HepG2 (cell line): ENCODE results near the gene LY6G5B. TPM values are rescaled to one million over a fixed set of nuclear protein-coding genes. Genes with fewer than 3 reads are reported as not detected.

Source experiments
- ARNT2 ChIP-seq: sonication (generic); formaldehyde crosslinking; IDR thresholded peaks from 2 replicates; pipeline ENCODE4 v1.8.0; 2022; ENCODE audit warnings: mild to moderate bottlenecking, low read depth, missing genetic modification reagents, moderate library complexity
- MAFG ChIP-seq: sonication (generic); formaldehyde crosslinking; IDR thresholded peaks from 2 replicates; pipeline ENCODE4 v1.5.1; 2020; ENCODE audit warnings: mild to moderate bottlenecking, missing genetic modification reagents
- RFX1 ChIP-seq: fragments of 450-650 bp; IDR thresholded peaks from 2 replicates; pipeline ENCODE4 v1.6.1; 2017
- SAFB2 ChIP-seq: sonication (generic); formaldehyde crosslinking; IDR thresholded peaks from 2 replicates; pipeline ENCODE4 v1.5.1; 2020; ENCODE audit warnings: missing genetic modification reagents, low read depth, mild to moderate bottlenecking, borderline replicate concordance
- SETDB1 ChIP-seq: sonication (generic); formaldehyde crosslinking; IDR thresholded peaks from 2 replicates; pipeline ENCODE4 v1.5.1; 2020; ENCODE audit warnings: missing genetic modification reagents, mild to moderate bottlenecking, borderline replicate concordance
- SMAD3 ChIP-seq: sonication (generic); formaldehyde crosslinking; IDR thresholded peaks from 2 replicates; pipeline ENCODE4 v1.4.0; 2020; ENCODE audit warnings: missing genetic modification reagents
- SMC3 ChIP-seq: IDR thresholded peaks from 2 replicates; pipeline ENCODE4 v1.6.1; 2011; ENCODE audit warnings: low read length, improper control_type of control experiment
- SP5 ChIP-seq: IDR thresholded peaks from 2 replicates; pipeline ENCODE4 v1.6.1; 2016; ENCODE audit warnings: low read depth, borderline replicate concordance
- ZNF207 ChIP-seq: fragments of 450-650 bp; IDR thresholded peaks from 2 replicates; pipeline ENCODE4 v1.6.1; 2016; ENCODE audit warnings: antibody characterized with exemption, borderline replicate concordance
- ZNF251 ChIP-seq: sonication (generic); formaldehyde crosslinking; IDR thresholded peaks from 2 replicates; pipeline ENCODE4 v1.9.0; 2021; ENCODE audit warnings: mild to moderate bottlenecking, missing genetic modification reagents
- ZNF260 ChIP-seq: sonication (generic); formaldehyde crosslinking; IDR thresholded peaks from 2 replicates; pipeline ENCODE4 v1.4.0; 2020; ENCODE audit warnings: missing genetic modification reagents, low read depth, mild to moderate bottlenecking, borderline replicate concordance
- ZNF292 ChIP-seq: sonication (generic); formaldehyde crosslinking; IDR thresholded peaks from 2 replicates; pipeline ENCODE4 v1.8.1; 2022; ENCODE audit warnings: mild to moderate bottlenecking, low read depth, missing genetic modification reagents, borderline replicate concordance
- ZNF326 ChIP-seq: sonication (generic); formaldehyde crosslinking; IDR thresholded peaks from 2 replicates; pipeline ENCODE4 v1.4.0; 2020; ENCODE audit warnings: missing genetic modification reagents, borderline replicate concordance
- ZNF451 ChIP-seq: sonication (generic); formaldehyde crosslinking; IDR thresholded peaks from 2 replicates; pipeline ENCODE4 v1.5.0; 2020; ENCODE audit warnings: mild to moderate bottlenecking, missing genetic modification reagents
- ZNF558 ChIP-seq: sonication (generic); formaldehyde crosslinking; IDR thresholded peaks from 2 replicates; pipeline ENCODE4 v1.9.0; 2022; ENCODE audit warnings: mild to moderate bottlenecking, missing genetic modification reagents, borderline replicate concordance
- ZNF562 ChIP-seq: sonication (generic); formaldehyde crosslinking; IDR thresholded peaks from 2 replicates; pipeline ENCODE4 v1.8.0; 2022; ENCODE audit warnings: missing genetic modification reagents, borderline replicate concordance
- ZNF660 ChIP-seq: sonication (generic); formaldehyde crosslinking; IDR thresholded peaks from 2 replicates; pipeline ENCODE4 v1.5.1; 2020; ENCODE audit warnings: mild to moderate bottlenecking, low read depth, missing genetic modification reagents, borderline replicate concordance
- ZNF816 ChIP-seq: sonication (generic); formaldehyde crosslinking; IDR thresholded peaks from 2 replicates; pipeline ENCODE4 v1.8.0; 2022; ENCODE audit warnings: missing genetic modification reagents, mild to moderate bottlenecking, borderline replicate concordance
- polyA plus RNA-seq, 8 experiments: library from polyadenylated mRNA; depleted of rRNA in 3 of 8; stranded (reverse) in 7 of 8; unstranded in 1 of 8; fragments of >200 nt; fragmentation: Illumina TruSeq in 4 of 8; extraction: Trizol in 4 of 8; gene quantifications; 2 replicates each; pipeline versions ENCODE4 v1.2.1 to v1.2.3, GENCODE V29; 2011 to 2016; ENCODE audit warnings: low read depth in 4 of 8, missing spikeins in 1 of 8, mixed read lengths in 1 of 8; ENCODE audit not compliant: insufficient read depth in 1 of 8
- total RNA-seq, 5 experiments: library from RNA; depleted of rRNA; stranded (reverse); fragments of >200 nt; fragmentation: Illumina TruSeq; extraction: Trizol; gene quantifications; 2 replicates each; pipeline ENCODE4 v1.2.3, GENCODE V29; 2016; ENCODE audit warnings: low read depth in 1 of 5
- TF ChIP-seq, protein P1 (sequence below): sonication (generic); formaldehyde crosslinking; IDR thresholded peaks from 2 replicates; pipeline ENCODE4 v1.5.0; 2020; ENCODE audit warnings: missing genetic modification reagents
- TF ChIP-seq, protein P2 (sequence below): sonication (generic); formaldehyde crosslinking; IDR thresholded peaks from 2 replicates; pipeline ENCODE4 v1.5.1; 2020; ENCODE audit warnings: missing genetic modification reagents, mild to moderate bottlenecking, borderline replicate concordance
- TF ChIP-seq, protein P3 (sequence below): sonication (generic); formaldehyde crosslinking; IDR thresholded peaks from 2 replicates; pipeline ENCODE4 v1.4.0; 2020; ENCODE audit warnings: mild to moderate bottlenecking, missing genetic modification reagents
- TF ChIP-seq, protein P4 (sequence below): sonication (generic); formaldehyde crosslinking; conservative IDR thresholded peaks from 2 replicates; pipeline ENCODE4 v1.8.0; 2022; ENCODE audit warnings: missing genetic modification reagents

The LY6G5B gene
- total and polyA plus RNA-seq, 2 of the 13 experiments (the other 11 are each of a cell fraction or from before 2014, with no cell fraction given) = 7.8 to 15.7 TPM

DNA sequence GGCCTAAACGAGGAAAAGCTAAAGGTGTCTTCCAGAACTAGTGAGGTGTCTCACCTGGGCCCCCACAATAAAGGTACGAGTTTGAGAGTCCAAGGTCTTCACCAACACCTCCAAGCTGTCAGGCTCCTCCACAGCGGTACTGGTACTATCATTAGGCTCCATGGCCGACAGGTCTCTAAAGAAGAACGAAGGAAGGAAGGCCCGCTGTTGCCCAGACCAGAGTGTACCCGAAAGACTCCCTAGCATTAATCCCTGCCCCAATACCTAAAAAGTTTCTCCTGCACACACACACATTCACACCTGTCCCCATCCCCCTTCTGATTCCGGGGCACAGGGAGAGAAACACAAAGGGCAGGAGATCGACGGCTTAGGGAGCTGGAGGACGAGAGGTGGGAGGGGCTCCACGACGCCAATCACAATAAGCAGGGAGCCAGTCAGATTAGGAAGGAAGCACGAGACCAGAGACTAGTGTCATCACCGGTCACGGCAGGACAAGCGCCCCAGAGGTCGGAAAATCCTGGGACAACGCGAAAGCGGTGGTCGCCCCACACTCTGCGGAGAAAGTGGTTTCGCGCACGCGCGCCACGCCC, 18.1 kb upstream of the LY6G5B start (continued):
- TF ChIP-seq, protein P1, sequence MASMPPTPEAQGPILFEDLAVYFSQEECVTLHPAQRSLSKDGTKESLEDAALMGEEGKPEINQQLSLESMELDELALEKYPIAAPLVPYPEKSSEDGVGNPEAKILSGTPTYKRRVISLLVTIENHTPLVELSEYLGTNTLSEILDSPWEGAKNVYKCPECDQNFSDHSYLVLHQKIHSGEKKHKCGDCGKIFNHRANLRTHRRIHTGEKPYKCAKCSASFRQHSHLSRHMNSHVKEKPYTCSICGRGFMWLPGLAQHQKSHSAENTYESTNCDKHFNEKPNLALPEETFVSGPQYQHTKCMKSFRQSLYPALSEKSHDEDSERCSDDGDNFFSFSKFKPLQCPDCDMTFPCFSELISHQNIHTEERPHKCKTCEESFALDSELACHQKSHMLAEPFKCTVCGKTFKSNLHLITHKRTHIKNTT (CRISPR knock-in tag) = no peak
- TF ChIP-seq ZNF260 (no peak), SAFB2 (no peak; the same call in 1 of the 2 replicates), ZNF558 (CRISPR knock-in tag) (no peak), SMAD3 (CRISPR knock-in tag) (0 out of 2 replicates have a peak, but pooled peaks have one; percentile 11), MAFG (CRISPR knock-in tag) (no peak), ZNF451 (no peak; the same call in 1 of the 2 replicates), ZNF207 (no peak), ZNF292 (CRISPR knock-in tag) (no peak), SP5 (CRISPR knock-in tag) (peak; percentile 76; the same call in 1 of the 2 replicates), ZNF251 (CRISPR knock-in tag) (no peak), SETDB1 (no peak), RFX1 (no peak), SMC3 (peak; percentile 6; the same call in 1 of the 2 replicates), ZNF326 (CRISPR knock-in tag) (no peak), ZNF562 (CRISPR knock-in tag) (no peak), ARNT2 (CRISPR knock-in tag) (peak; percentile 22; the same call in 1 of the 2 replicates), ZNF660 (no peak), ZNF816 (CRISPR knock-in tag) (no peak)
- TF ChIP-seq, protein P2, sequence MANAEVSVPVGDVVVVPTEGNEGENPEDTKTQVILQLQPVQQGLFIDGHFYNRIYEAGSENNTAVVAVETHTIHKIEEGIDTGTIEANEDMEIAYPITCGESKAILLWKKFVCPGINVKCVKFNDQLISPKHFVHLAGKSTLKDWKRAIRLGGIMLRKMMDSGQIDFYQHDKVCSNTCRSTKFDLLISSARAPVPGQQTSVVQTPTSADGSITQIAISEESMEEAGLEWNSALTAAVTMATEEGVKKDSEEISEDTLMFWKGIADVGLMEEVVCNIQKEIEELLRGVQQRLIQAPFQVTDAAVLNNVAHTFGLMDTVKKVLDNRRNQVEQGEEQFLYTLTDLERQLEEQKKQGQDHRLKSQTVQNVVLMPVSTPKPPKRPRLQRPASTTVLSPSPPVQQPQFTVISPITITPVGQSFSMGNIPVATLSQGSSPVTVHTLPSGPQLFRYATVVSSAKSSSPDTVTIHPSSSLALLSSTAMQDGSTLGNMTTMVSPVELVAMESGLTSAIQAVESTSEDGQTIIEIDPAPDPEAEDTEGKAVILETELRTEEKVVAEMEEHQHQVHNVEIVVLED = no peak
- TF ChIP-seq, protein P3, sequence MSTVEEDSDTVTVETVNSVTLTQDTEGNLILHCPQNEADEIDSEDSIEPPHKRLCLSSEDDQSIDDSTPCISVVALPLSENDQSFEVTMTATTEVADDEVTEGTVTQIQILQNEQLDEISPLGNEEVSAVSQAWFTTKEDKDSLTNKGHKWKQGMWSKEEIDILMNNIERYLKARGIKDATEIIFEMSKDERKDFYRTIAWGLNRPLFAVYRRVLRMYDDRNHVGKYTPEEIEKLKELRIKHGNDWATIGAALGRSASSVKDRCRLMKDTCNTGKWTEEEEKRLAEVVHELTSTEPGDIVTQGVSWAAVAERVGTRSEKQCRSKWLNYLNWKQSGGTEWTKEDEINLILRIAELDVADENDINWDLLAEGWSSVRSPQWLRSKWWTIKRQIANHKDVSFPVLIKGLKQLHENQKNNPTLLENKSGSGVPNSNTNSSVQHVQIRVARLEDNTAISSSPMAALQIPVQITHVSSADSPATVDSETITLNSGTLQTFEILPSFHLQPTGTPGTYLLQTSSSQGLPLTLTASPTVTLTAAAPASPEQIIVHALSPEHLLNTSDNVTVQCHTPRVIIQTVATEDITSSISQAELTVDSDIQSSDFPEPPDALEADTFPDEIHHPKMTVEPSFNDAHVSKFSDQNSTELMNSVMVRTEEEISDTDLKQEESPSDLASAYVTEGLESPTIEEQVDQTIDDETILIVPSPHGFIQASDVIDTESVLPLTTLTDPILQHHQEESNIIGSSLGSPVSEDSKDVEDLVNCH (CRISPR knock-in tag) = peak; percentile 46
- TF ChIP-seq, protein P4, sequence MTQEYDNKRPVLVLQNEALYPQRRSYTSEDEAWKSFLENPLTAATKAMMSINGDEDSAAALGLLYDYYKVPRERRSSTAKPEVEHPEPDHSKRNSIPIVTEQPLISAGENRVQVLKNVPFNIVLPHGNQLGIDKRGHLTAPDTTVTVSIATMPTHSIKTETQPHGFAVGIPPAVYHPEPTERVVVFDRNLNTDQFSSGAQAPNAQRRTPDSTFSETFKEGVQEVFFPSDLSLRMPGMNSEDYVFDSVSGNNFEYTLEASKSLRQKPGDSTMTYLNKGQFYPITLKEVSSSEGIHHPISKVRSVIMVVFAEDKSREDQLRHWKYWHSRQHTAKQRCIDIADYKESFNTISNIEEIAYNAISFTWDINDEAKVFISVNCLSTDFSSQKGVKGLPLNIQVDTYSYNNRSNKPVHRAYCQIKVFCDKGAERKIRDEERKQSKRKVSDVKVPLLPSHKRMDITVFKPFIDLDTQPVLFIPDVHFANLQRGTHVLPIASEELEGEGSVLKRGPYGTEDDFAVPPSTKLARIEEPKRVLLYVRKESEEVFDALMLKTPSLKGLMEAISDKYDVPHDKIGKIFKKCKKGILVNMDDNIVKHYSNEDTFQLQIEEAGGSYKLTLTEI (CRISPR knock-in tag) = no peak
